OCI-LY1 (cell line): ENCODE results near the gene LARGE2.

ENCODE experiments used
- H2AFZ ChIP-seq: fragments of 200-600 bp; sonication (generic), shearing (Covaris generic); 2 replicates; pipeline ENCODE4 v1.6.0; 2014; ENCODE audit warnings: antibody characterized with exemption, mild to moderate bottlenecking, low read length
- H3F3A ChIP-seq: fragments of 200-600 bp; sonication (generic), shearing (Covaris generic); 2 replicates; pipeline ENCODE4 v1.6.0; 2014; ENCODE audit warnings: mild to moderate bottlenecking, antibody characterized with exemption, low read length, moderate library complexity; ENCODE audit not compliant: insufficient read depth
- H3K27ac ChIP-seq: fragments of 200-600 bp; sonication (generic); 2 replicates; pipeline ENCODE4 v1.5.1; 2014; ENCODE audit warnings: low read length, mixed run types, mild to moderate bottlenecking, low read depth; ENCODE audit not compliant: poor library complexity, severe bottlenecking
- H3K27me3 ChIP-seq: fragments of 200-600 bp; sonication (generic); 2 replicates; pipeline ENCODE4 v1.6.0; 2014; ENCODE audit warnings: antibody characterized with exemption, mild to moderate bottlenecking, low read length, moderate library complexity; ENCODE audit not compliant: insufficient read depth
- H3K36me3 ChIP-seq: fragments of 200-600 bp; sonication (generic); 2 replicates; pipeline ENCODE4 v1.6.1; 2014; ENCODE audit warnings: mild to moderate bottlenecking, antibody characterized with exemption, low read length, moderate library complexity, mixed read lengths; ENCODE audit not compliant: insufficient read depth
- H3K4me1 ChIP-seq: fragments of 200-600 bp; sonication (generic); 2 replicates; pipeline ENCODE4 v1.5.1; 2014; ENCODE audit warnings: mild to moderate bottlenecking, low read length, moderate library complexity; ENCODE audit not compliant: insufficient read depth, severe bottlenecking
- H3K4me2 ChIP-seq: fragments of 200-600 bp; sonication (generic), shearing (Covaris generic); 2 replicates; pipeline ENCODE4 v1.6.1; 2014; ENCODE audit warnings: low read length
- H3K4me3 ChIP-seq: fragments of 200-600 bp; sonication (generic); 2 replicates; pipeline ENCODE4 v1.5.1; 2014; ENCODE audit warnings: low read length, low read depth, mild to moderate bottlenecking, mixed read lengths; ENCODE audit not compliant: poor library complexity, severe bottlenecking
- H3K79me2 ChIP-seq: fragments of 200-600 bp; shearing (Covaris generic); 2 replicates; pipeline ENCODE4 v1.6.1; 2016; ENCODE audit warnings: mixed run types, low read length, mixed read lengths; ENCODE audit not compliant: insufficient read depth
- H3K9ac ChIP-seq: fragments of 200-600 bp; sonication (generic), shearing (Covaris generic); 2 replicates; pipeline ENCODE4 v1.6.1; 2014; ENCODE audit warnings: mild to moderate bottlenecking, low read length, mixed read lengths
- H3K9me2 ChIP-seq: fragments of 200-600 bp; sonication (generic), shearing (Covaris generic); 2 replicates; pipeline ENCODE4 v1.6.1; 2014; ENCODE audit warnings: low read depth, mild to moderate bottlenecking, low read length, mixed read lengths
- H3K9me3 ChIP-seq: fragments of 200-600 bp; shearing (Covaris generic); 2 replicates; pipeline ENCODE4 v1.6.1; 2014; ENCODE audit warnings: low read length, mixed read lengths
- H4K20me1 ChIP-seq: fragments of 200-600 bp; sonication (generic), shearing (Covaris generic); 2 replicates; pipeline ENCODE4 v1.6.0; 2016; ENCODE audit warnings: mild to moderate bottlenecking, low read length; ENCODE audit not compliant: insufficient read depth
- CTCF ChIP-seq: fragments of 200-600 bp; sonication (generic), shearing (Covaris generic); IDR thresholded peaks from 2 replicates; pipeline ENCODE4 v1.5.1; 2017; ENCODE audit warnings: mild to moderate bottlenecking, antibody characterized with exemption, low read length, moderate library complexity, mixed read lengths
- EZH2 ChIP-seq: fragments of 200-600 bp; sonication (generic), shearing (Covaris generic); IDR thresholded peaks from 2 replicates; pipeline ENCODE4 v1.8.0; 2017; ENCODE audit warnings: borderline replicate concordance, mixed run types, mild to moderate bottlenecking, antibody characterized with exemption, low read length, moderate library complexity, mixed read lengths

LARGE2 gene

DNA sequence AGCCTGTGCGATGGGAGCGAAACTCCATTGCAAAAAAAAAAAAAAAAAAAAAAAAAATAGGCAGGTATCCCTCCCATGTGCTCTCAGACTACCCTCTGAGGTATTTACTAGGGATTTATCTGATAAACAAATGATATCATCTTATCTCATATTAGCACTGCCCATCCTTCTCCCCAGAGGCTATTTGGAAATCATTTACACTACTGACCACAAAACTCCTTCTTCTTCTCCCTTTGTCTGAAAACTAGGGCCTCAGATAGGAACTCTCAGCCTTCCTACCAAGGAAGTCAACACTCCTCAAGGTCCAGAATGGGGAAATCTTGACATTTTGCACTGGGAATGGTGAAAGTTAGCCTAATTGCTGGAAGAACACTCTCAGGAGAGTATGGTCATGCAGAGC, 46.4 kb downstream of the LARGE2 start:
- Histone ChIP-seq H3F3A (no peaks in the 10 kb centered on the region), H3K27ac (no peak overlapping the region), H3K36me3 (peaks cover 40% of the 10 kb centered on the region; the same call in 1 of the 2 replicates), H3K27me3 (no peaks in the 10 kb centered on the region), H3K9me2 (no peaks in the 10 kb centered on the region), H3K4me3 (no peak overlapping the region), H3K9me3 (no peaks in the 10 kb centered on the region), H3K9ac (no peak overlapping the region), H2AFZ (no peak overlapping the region), H3K4me1 (peaks cover 8% of the 10 kb centered on the region), H3K4me2 (no peak overlapping the region), H3K79me2 (no peaks in the 10 kb centered on the region), H4K20me1 (no peaks in the 10 kb centered on the region)
- no peak for TF ChIP-seq CTCF
- TF ChIP-seq EZH2, result no peak

DNA sequence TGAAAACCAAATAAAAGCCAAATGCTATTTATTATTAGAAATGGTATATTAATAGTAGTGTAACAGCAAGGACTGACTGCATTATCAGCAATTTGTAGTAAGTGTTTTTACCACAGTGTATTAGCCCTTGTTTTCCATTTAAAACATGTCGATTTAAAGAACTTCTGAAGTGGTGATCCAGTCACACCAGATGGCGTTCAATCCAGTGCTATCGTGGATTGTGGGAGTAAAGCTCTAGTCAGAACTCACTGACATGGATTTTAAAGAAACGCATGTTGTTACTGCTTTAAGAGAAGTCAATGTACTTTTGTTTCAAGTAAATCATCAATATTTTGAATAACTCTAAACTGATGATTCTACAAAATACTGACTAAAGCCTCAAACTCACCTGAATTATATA, 51.1 kb downstream of the LARGE2 start:
- TF ChIP-seq EZH2 (no peak), CTCF (no peak)
- H3K36me3 ChIP-seq, result peaks cover 33% of the 10 kb centered on the region
- no peak overlapping the region for H2AFZ ChIP-seq
- H3K9me2 ChIP-seq, result no peaks in the 10 kb centered on the region
- no peaks in the 10 kb centered on the region for H3K4me1 ChIP-seq
- H3K9me3 ChIP-seq, result no peaks in the 10 kb centered on the region
- no peak overlapping the region for H3K4me3 ChIP-seq
- H3K79me2 ChIP-seq, result no peaks in the 10 kb centered on the region
- H3K4me2 ChIP-seq, result no peak overlapping the region
- H3K27ac ChIP-seq, result no peak overlapping the region
- H3F3A ChIP-seq, result no peaks in the 10 kb centered on the region
- no peak overlapping the region for H3K9ac ChIP-seq
- H3K27me3 ChIP-seq, result no peaks in the 10 kb centered on the region
- no peaks in the 10 kb centered on the region for H4K20me1 ChIP-seq

GRCh38 chr11:45974806-45975205, 52.4 kb downstream of the LARGE2 start:
- H3K4me3 ChIP-seq, result no peak overlapping the region
- H3K4me1 ChIP-seq, result no peaks in the 10 kb centered on the region
- no peaks in the 10 kb centered on the region for H3F3A ChIP-seq
- H3K27me3 ChIP-seq, result no peaks in the 10 kb centered on the region
- no peaks in the 10 kb centered on the region for H4K20me1 ChIP-seq
- no peaks in the 10 kb centered on the region for H3K9me2 ChIP-seq
- H2AFZ ChIP-seq, result no peak overlapping the region
- no peaks in the 10 kb centered on the region for H3K9me3 ChIP-seq
- no peak overlapping the region for H3K27ac ChIP-seq
- TF ChIP-seq EZH2 (no peak), CTCF (no peak)
- H3K36me3 ChIP-seq, result peaks cover 37% of the 10 kb centered on the region
- H3K9ac ChIP-seq, result no peak overlapping the region
- H3K4me2 ChIP-seq, result no peak overlapping the region
- no peaks in the 10 kb centered on the region for H3K79me2 ChIP-seq
